Measurements from ENCODE around the gene ITPKB. TPM values are rescaled to one million over a fixed set of nuclear protein-coding genes. Genes with fewer than 3 reads are reported as not detected.

ITPKB gene
- total and polyA plus RNA-seq, 7 experiments from 2014 or later = 51.7 to 429 (median 177) TPM

- H3K9me3 ChIP-seq (ENCODE audit: control insufficient read depth in 2 of 3, low read length in 3 of 3) = no peaks in the 10 kb centered on the region
- peak overlapping the region; percentile 71 to 97 (median 94) for H3K27ac Mint-ChIP-seq
- ChIA-PET CTCF (interaction anchor here (1.0 to 2.0 kb wide), 6 partner anchors 9 to 102 kb away, joined by 3 to 6 read pairs (median 4); no protein-coding TSS in a partner anchor), POLR2A (interaction anchor here (0.8 to 3.2 kb wide), 13 partner anchors 37 to 328 kb away, joined by 3 to 24 read pairs (median 8); partner anchors contain the start of gene PARP1)
- peak overlapping the region; percentile 99 for H3K4me3 ChIP-seq (ENCODE audit: low read length)
- intact Hi-C loops (cut with micrococcal nuclease) = loop anchor here (5.0 to 10.0 kb wide), 8 partner anchors 33 to 1349 kb away; partner anchors contain the start of genes PARP1 (in 2 of the 2), ARF1 (in 1 of the 2), H3-3A (in 1 of the 2) and SDE2 (in 1 of the 2)
- peak overlapping the region; percentile 89 to 99 (median 92) for H3K4me3 Mint-ChIP-seq
- peaks cover 9 to 37% of the 10 kb centered on the region in 2 donors for H3K4me1 ChIP-seq (ENCODE audit: control insufficient read depth in 2 of 2, insufficient read depth in 2 of 2, low read length in 2 of 2)
- peaks cover 26 to 62% (median 35%) of the 10 kb centered on the region in 7 donors for H3K4me1 Mint-ChIP-seq
- H3K9me3 Mint-ChIP-seq = peaks cover 0 to 10% (median 0%) of the 10 kb centered on the region in 11 donors
- no peaks in the 10 kb centered on the region for H3K27me3 ChIP-seq (ENCODE audit: control insufficient read depth in 2 of 2, insufficient read depth in 2 of 2, low read length in 2 of 2)
- peaks cover 14 to 59% (median 42%) of the 10 kb centered on the region in 5 donors for H3K36me3 Mint-ChIP-seq
- peak overlapping the region; percentile 92 for H3K27ac ChIP-seq (ENCODE audit: low read depth, low read length)
- H3K27me3 Mint-ChIP-seq = no peaks in the 10 kb centered on the region
- ATAC-seq (no peak), DNase-seq (peak in 2 of 9 donors; percentile 16 to 24)
- peaks cover 0 to 62% (median 29%) of the 10 kb centered on the region in 3 experiments for H3K36me3 ChIP-seq (ENCODE audit: control insufficient read depth in 2 of 3, insufficient read depth in 3 of 3, low read length in 3 of 3)
Measured at GRCh38 chr1:226735576-226735975, 3.5 kb downstream of the ITPKB start.

GRCh38 chr1:226734611-226735153, 4.4 kb downstream of the ITPKB start:
- peak overlapping the region; percentile 31 to 97 (median 94) for H3K27ac Mint-ChIP-seq
- Histone ChIP-seq H3K36me3 (ENCODE audit: control insufficient read depth in 2 of 3, insufficient read depth in 3 of 3, low read length in 3 of 3) (peaks cover 0 to 62% (median 29%) of the 10 kb centered on the region in 3 experiments), H3K4me3 (ENCODE audit: low read length) (peak overlapping the region; percentile 99), H3K9me3 (ENCODE audit: control insufficient read depth in 2 of 3, low read length in 3 of 3) (no peaks in the 10 kb centered on the region), H3K4me1 (ENCODE audit: control insufficient read depth in 2 of 2, insufficient read depth in 2 of 2, low read length in 2 of 2) (peaks cover 9 to 37% of the 10 kb centered on the region in 2 donors), H3K27ac (ENCODE audit: low read depth, low read length) (peak overlapping the region; percentile 92), H3K27me3 (ENCODE audit: control insufficient read depth in 2 of 2, insufficient read depth in 2 of 2, low read length in 2 of 2) (no peaks in the 10 kb centered on the region)
- peaks cover 0 to 10% (median 0%) of the 10 kb centered on the region in 11 donors for H3K9me3 Mint-ChIP-seq
- H3K36me3 Mint-ChIP-seq = peaks cover 14 to 66% (median 49%) of the 10 kb centered on the region in 5 donors
- DNase-seq (peak in 1 of 9 donors; percentile 17), ATAC-seq (no peak)
- H3K4me3 Mint-ChIP-seq = peak overlapping the region; percentile 89 to 99 (median 92)
- CTCF ChIA-PET = interaction anchor here (0.7 to 2.0 kb wide), 8 partner anchors 19 to 101 kb away, joined by 3 to 7 read pairs (median 3); no protein-coding TSS in a partner anchor
- H3K27me3 Mint-ChIP-seq = no peaks in the 10 kb centered on the region
- POLR2A ChIA-PET = interaction anchor here (0.8 to 3.2 kb wide), 20 partner anchors 34 to 327 kb away, joined by 3 to 24 read pairs (median 6); partner anchors contain the start of gene PARP1
- H3K4me1 Mint-ChIP-seq = peaks cover 26 to 64% (median 36%) of the 10 kb centered on the region in 7 donors
- intact Hi-C loops (cut with micrococcal nuclease) = loop anchor here (1.0 to 10.0 kb wide), 10 partner anchors 10 to 1350 kb away; partner anchors contain the start of genes PARP1 (in 2 of the 2), ARF1 (in 1 of the 2), H3-3A (in 1 of the 2) and SDE2 (in 1 of the 2)

GRCh38 chr1:226733876-226734275, 5.2 kb downstream of the ITPKB start:
- CTCF ChIA-PET = interaction anchor here (0.7 to 2.0 kb wide), 7 partner anchors 37 to 107 kb away, joined by 3 to 7 read pairs (median 3); no protein-coding TSS in a partner anchor
- no peak for ATAC-seq

GRCh38 chr1:226733304-226733703, 5.8 kb downstream of the ITPKB start:
- Mint-ChIP-seq H3K27me3 (no peaks in the 10 kb centered on the region), H3K4me3 (peak overlapping the region; percentile 89 to 99 (median 92)), H3K9me3 (peaks cover 0 to 5% (median 0%) of the 10 kb centered on the region in 11 donors), H3K36me3 (peaks cover 19 to 65% (median 60%) of the 10 kb centered on the region in 5 donors), H3K4me1 (peaks cover 34 to 75% (median 48%) of the 10 kb centered on the region in 7 donors), H3K27ac (peak overlapping the region; percentile 69 to 97 (median 94))
- Histone ChIP-seq H3K36me3 (ENCODE audit: control insufficient read depth in 2 of 3, insufficient read depth in 3 of 3, low read length in 3 of 3) (peaks cover 5 to 59% (median 36%) of the 10 kb centered on the region in 3 experiments), H3K9me3 (ENCODE audit: control insufficient read depth in 2 of 3, low read length in 3 of 3) (no peaks in the 10 kb centered on the region), H3K27ac (ENCODE audit: low read depth, low read length) (peak overlapping the region; percentile 92), H3K4me3 (ENCODE audit: low read length) (peak overlapping the region; percentile 99), H3K27me3 (ENCODE audit: control insufficient read depth in 2 of 2, insufficient read depth in 2 of 2, low read length in 2 of 2) (no peaks in the 10 kb centered on the region), H3K4me1 (ENCODE audit: control insufficient read depth in 2 of 2, insufficient read depth in 2 of 2, low read length in 2 of 2) (peaks cover 22 to 44% of the 10 kb centered on the region in 2 donors)
- ATAC-seq (no peak), DNase-seq (peak in 5 of 9 donors; percentile 21 to 71 (median 27))
- intact Hi-C loops (cut with micrococcal nuclease) = loop anchor here in 1 of 2 donors (1.0 to 10.0 kb wide), 4 partner anchors 9 to 1351 kb away; partner anchors contain the start of genes ARF1 and H3-3A
- ChIA-PET CTCF (interaction anchor here (0.7 to 2.0 kb wide), 5 partner anchors 54 to 179 kb away, joined by 3 to 7 read pairs (median 3); no protein-coding TSS in a partner anchor), POLR2A (interaction anchor here (0.7 to 3.0 kb wide), 11 partner anchors 9 to 99 kb away, joined by 3 to 18 read pairs (median 3); no protein-coding TSS in a partner anchor)

More at GRCh38 chr1:226733876-226734275, 5.2 kb downstream of the ITPKB start:
- no peaks in the 10 kb centered on the region for H3K27me3 ChIP-seq (ENCODE audit: control insufficient read depth in 2 of 2, insufficient read depth in 2 of 2, low read length in 2 of 2)
- peaks cover under 1 to 59% (median 30%) of the 10 kb centered on the region in 3 experiments for H3K36me3 ChIP-seq (ENCODE audit: control insufficient read depth in 2 of 3, insufficient read depth in 3 of 3, low read length in 3 of 3)
- no peaks in the 10 kb centered on the region for H3K27me3 Mint-ChIP-seq
- peak overlapping the region; percentile 99 for H3K4me3 ChIP-seq (ENCODE audit: low read length)
- H3K27ac Mint-ChIP-seq = peak overlapping the region; percentile 69 to 97 (median 94)
- DNase-seq = peak in 1 of 9 donors; percentile 10
- peak overlapping the region; percentile 92 for H3K27ac ChIP-seq (ENCODE audit: low read depth, low read length)
- H3K9me3 ChIP-seq (ENCODE audit: control insufficient read depth in 2 of 3, low read length in 3 of 3) = no peaks in the 10 kb centered on the region
- H3K4me3 Mint-ChIP-seq = peak overlapping the region; percentile 89 to 99 (median 92)
- POLR2A ChIA-PET = interaction anchor here (0.7 to 3.1 kb wide), 21 partner anchors 8 to 289 kb away, joined by 3 to 24 read pairs (median 4); no protein-coding TSS in a partner anchor
- H3K9me3 Mint-ChIP-seq = peaks cover 0 to 5% (median 0%) of the 10 kb centered on the region in 11 donors
- H3K4me1 Mint-ChIP-seq = peaks cover 29 to 70% (median 42%) of the 10 kb centered on the region in 7 donors
- intact Hi-C loops (cut with micrococcal nuclease) = loop anchor here (1.0 to 10.0 kb wide), 5 partner anchors 10 to 1351 kb away; partner anchors contain the start of genes ARF1 (in 1 of the 2) and H3-3A (in 1 of the 2)
- peaks cover 17 to 39% of the 10 kb centered on the region in 2 donors for H3K4me1 ChIP-seq (ENCODE audit: control insufficient read depth in 2 of 2, insufficient read depth in 2 of 2, low read length in 2 of 2)
- H3K36me3 Mint-ChIP-seq = peaks cover 14 to 60% (median 54%) of the 10 kb centered on the region in 5 donors

GRCh38 chr1:226732856-226733291, 6.2 kb downstream of the ITPKB start:
- Histone ChIP-seq H3K36me3 (ENCODE audit: control insufficient read depth in 2 of 3, insufficient read depth in 3 of 3, low read length in 3 of 3) (peaks cover 5 to 59% (median 39%) of the 10 kb centered on the region in 3 experiments), H3K27me3 (ENCODE audit: control insufficient read depth in 2 of 2, insufficient read depth in 2 of 2, low read length in 2 of 2) (no peaks in the 10 kb centered on the region), H3K4me1 (ENCODE audit: control insufficient read depth in 2 of 2, insufficient read depth in 2 of 2, low read length in 2 of 2) (peaks cover 27 to 49% of the 10 kb centered on the region in 2 donors), H3K4me3 (ENCODE audit: low read length) (peak overlapping the region; percentile 99), H3K9me3 (ENCODE audit: control insufficient read depth in 2 of 3, low read length in 3 of 3) (no peaks in the 10 kb centered on the region), H3K27ac (ENCODE audit: low read depth, low read length) (peak overlapping the region; percentile 92)
- DNase-seq = peak in 4 of 9 donors; percentile 34 to 45 (median 40)
- ATAC-seq = peak; percentile 1
- H3K9me3 Mint-ChIP-seq = peaks cover 0 to 4% (median 0%) of the 10 kb centered on the region in 11 donors
- H3K4me1 Mint-ChIP-seq = peaks cover 39 to 80% (median 52%) of the 10 kb centered on the region in 7 donors
- peaks cover 19 to 69% (median 64%) of the 10 kb centered on the region in 5 donors for H3K36me3 Mint-ChIP-seq
- peak overlapping the region; percentile 69 to 97 (median 94) for H3K27ac Mint-ChIP-seq
- H3K27me3 Mint-ChIP-seq = no peaks in the 10 kb centered on the region
- intact Hi-C loops (cut with micrococcal nuclease) = loop anchor here (1.0 to 10.0 kb wide), 5 partner anchors 9 to 1352 kb away; partner anchors contain the start of genes ARF1 (in 1 of the 2) and H3-3A (in 1 of the 2)
- peak overlapping the region; percentile 89 to 99 (median 92) for H3K4me3 Mint-ChIP-seq
- CTCF ChIA-PET = interaction anchor here (0.7 to 2.0 kb wide), 5 partner anchors 53 to 179 kb away, joined by 3 to 7 read pairs (median 3); no protein-coding TSS in a partner anchor
- POLR2A ChIA-PET = interaction anchor here (0.6 to 3.0 kb wide), 11 partner anchors 32 to 98 kb away, joined by 3 to 18 read pairs (median 3); no protein-coding TSS in a partner anchor

Data from naive thymus-derived CD4-positive, alpha-beta T cell (primary cell).